ENCODE measurements around the gene OARD1.
A peak's percentile ranks its signal among the peaks of the same experiment; 100 is the strongest.
"Not testable (repeated sequence)": the region's sequence is repeated elsewhere in the genome, so short reads cannot be mapped to it uniquely, and the experiment has no call there.

OARD1 gene, protein sequence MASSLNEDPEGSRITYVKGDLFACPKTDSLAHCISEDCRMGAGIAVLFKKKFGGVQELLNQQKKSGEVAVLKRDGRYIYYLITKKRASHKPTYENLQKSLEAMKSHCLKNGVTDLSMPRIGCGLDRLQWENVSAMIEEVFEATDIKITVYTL

GRCh38 chr6:41071923-41072835 is at the start of gene OARD1:
TSS of gene OARD1 (minus strand) at chr6:41072356. CDS start at chr6:41071634, 722 bp downstream.
- intact Hi-C loops (cut with micrococcal nuclease) = loop anchor here (5.0 kb wide), 2 partner anchors 215 to 245 kb away; partner anchors contain the start of gene TREM1
- Mint-ChIP-seq H3K36me3 (ENCODE audit: low read depth) (peaks cover 59% of the 10 kb centered on the region), H3K27ac (peak within 1 kb of the TSS; percentile 99), H3K27me3 (no peaks in the 10 kb centered on the region), H3K9me3 (no peaks in the 10 kb centered on the region), H3K4me1 (ENCODE audit: low read depth) (peaks cover 37% of the 10 kb centered on the region), H3K4me3 (peak within 1 kb of the TSS; percentile 87)

GRCh38 chr6:41120058-41120457 is 47.9 kb upstream of the OARD1 start:
- Mint-ChIP-seq H3K27ac (no peak overlapping the region), H3K4me3 (no peak overlapping the region), H3K9me3 (no peaks in the 10 kb centered on the region), H3K36me3 (ENCODE audit: low read depth) (no peaks in the 10 kb centered on the region), H3K4me1 (ENCODE audit: low read depth) (no peaks in the 10 kb centered on the region), H3K27me3 (no peaks in the 10 kb centered on the region)
- intact Hi-C loops (cut with micrococcal nuclease) = no loop called here

DNA sequence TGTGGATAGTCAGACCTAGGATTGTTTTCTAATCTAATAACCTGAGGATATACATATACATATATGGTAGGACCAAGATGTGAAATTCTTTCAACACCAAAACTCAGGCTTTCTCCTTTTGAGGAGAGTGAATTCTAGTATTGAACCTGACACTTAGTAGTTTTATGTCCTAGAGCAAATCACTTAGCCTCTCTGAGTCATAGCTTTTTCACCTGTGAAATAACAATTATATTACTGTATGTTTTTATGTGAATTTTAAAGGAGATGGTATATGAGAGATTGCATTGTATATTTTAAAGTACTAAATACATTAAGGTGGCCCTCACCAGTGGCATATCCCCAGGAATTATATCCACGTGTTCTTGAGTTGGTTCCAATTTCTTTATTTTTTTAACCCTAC is 47.4 kb upstream of the OARD1 start:
- Mint-ChIP-seq H3K27me3 (no peaks in the 10 kb centered on the region), H3K36me3 (ENCODE audit: low read depth) (no peaks in the 10 kb centered on the region), H3K9me3 (no peaks in the 10 kb centered on the region), H3K27ac (no peak overlapping the region), H3K4me1 (ENCODE audit: low read depth) (no peaks in the 10 kb centered on the region), H3K4me3 (no peak overlapping the region)
- intact Hi-C loops (cut with micrococcal nuclease) = no loop called here

GRCh38 chr6:41115027-41115426 is 42.9 kb upstream of the OARD1 start:
- intact Hi-C loops (cut with micrococcal nuclease); H3K36me3 Mint-ChIP-seq (ENCODE audit: low read depth); H3K27me3 Mint-ChIP-seq; H3K27ac Mint-ChIP-seq; H3K4me3 Mint-ChIP-seq; H3K9me3 Mint-ChIP-seq; H3K4me1 Mint-ChIP-seq (ENCODE audit: low read depth): not testable (repeated sequence)

DNA sequence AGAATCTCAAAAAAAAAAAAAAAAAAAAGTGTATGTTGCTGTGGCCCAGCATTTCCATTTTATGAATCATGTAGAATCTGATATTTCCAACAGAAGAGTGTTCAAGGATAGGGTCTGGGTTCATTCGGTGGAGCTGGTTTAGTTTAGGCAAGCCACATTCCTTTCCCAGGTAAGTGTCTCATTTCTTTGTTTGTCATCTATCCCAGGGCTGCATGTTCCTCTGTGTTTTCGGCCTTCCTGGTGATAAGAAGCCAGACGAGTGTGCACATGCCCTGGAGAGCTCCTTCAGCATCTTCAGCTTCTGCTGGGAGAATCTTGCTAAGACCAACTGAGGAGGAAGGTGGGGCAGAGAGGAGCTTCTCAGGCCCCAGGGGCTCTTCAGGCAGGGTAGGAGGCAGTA is 38.9 kb upstream of the OARD1 start:
- Mint-ChIP-seq H3K4me3 (no peak overlapping the region), H3K4me1 (ENCODE audit: low read depth) (no peaks in the 10 kb centered on the region), H3K36me3 (ENCODE audit: low read depth) (no peaks in the 10 kb centered on the region), H3K27me3 (no peaks in the 10 kb centered on the region), H3K9me3 (no peaks in the 10 kb centered on the region), H3K27ac (no peak overlapping the region)
- intact Hi-C loops (cut with micrococcal nuclease) = no loop called here

GRCh38 chr6:41103847-41104246 is 31.7 kb upstream of the OARD1 start:
- Mint-ChIP-seq H3K27me3 (no peaks in the 10 kb centered on the region), H3K36me3 (ENCODE audit: low read depth) (peaks cover 24% of the 10 kb centered on the region), H3K9me3 (no peaks in the 10 kb centered on the region), H3K4me1 (ENCODE audit: low read depth) (peaks cover 3% of the 10 kb centered on the region), H3K4me3 (no peak overlapping the region), H3K27ac (no peak overlapping the region)
- intact Hi-C loops (cut with micrococcal nuclease) = no loop called here

- Mint-ChIP-seq H3K36me3 (ENCODE audit: low read depth) (peaks cover 53% of the 10 kb centered on the region), H3K4me1 (ENCODE audit: low read depth) (peaks cover 3% of the 10 kb centered on the region), H3K27ac (peak overlapping the region; percentile 44), H3K4me3 (peak overlapping the region; percentile 64), H3K9me3 (no peaks in the 10 kb centered on the region), H3K27me3 (no peaks in the 10 kb centered on the region)
- intact Hi-C loops (cut with micrococcal nuclease) = no loop called here
These were observed 28.7 kb upstream of the OARD1 start for GRCh38 chr6:41100871-41101287.

DNA sequence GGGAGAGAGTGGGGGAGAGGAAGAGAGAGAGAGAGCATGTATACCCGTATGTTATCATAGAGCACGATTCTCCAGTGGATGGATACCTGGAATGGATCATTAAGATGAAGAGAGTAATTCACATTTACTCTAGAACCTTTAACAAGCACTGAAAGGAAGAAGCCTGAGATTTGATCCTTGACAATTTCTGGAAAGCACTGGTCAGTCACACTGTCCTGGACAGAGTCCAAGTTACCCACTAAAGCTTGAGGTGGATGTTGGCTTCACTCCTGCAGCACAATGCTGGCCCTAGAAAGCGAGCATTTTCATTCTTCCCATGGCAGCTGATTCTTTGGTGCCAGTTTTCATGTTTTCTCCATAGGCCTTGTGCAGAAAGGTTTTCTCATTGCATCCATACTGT is 26.2 kb upstream of the OARD1 start:
- H3K27ac Mint-ChIP-seq = no peak overlapping the region
- no peaks in the 10 kb centered on the region for H3K9me3 Mint-ChIP-seq
- peaks cover 3% of the 10 kb centered on the region for H3K4me1 Mint-ChIP-seq (ENCODE audit: low read depth)
- H3K27me3 Mint-ChIP-seq = no peaks in the 10 kb centered on the region
- peaks cover 79% of the 10 kb centered on the region for H3K36me3 Mint-ChIP-seq (ENCODE audit: low read depth)
- H3K4me3 Mint-ChIP-seq = no peak overlapping the region
- intact Hi-C loops (cut with micrococcal nuclease) = no loop called here

GRCh38 chr6:41097467-41098090 is 25.4 kb upstream of the OARD1 start:
- intact Hi-C loops (cut with micrococcal nuclease) = no loop called here
- Mint-ChIP-seq H3K27me3 (no peaks in the 10 kb centered on the region), H3K36me3 (ENCODE audit: low read depth) (peaks cover 86% of the 10 kb centered on the region)

DNA sequence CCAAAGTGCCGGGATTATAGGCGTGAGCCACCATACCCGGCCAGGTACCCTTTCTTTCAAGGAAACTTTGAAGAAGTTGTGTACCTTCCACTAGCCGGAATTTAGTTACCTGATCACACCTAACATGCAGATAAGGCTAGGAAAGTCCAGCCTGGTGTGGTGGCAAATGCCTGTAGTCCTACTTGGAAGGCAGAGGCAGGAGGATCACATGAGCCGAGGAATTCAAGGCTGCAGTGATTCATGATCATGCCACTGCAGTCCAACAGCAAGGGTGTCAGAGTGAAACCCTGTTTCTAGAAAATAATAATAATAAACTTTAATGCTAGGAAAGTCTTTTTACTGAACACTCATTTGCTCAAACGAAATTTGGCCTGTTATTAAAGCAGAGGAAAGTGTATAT is 21.6 kb upstream of the OARD1 start:
- no peaks in the 10 kb centered on the region for H3K9me3 Mint-ChIP-seq
- intact Hi-C loops (cut with micrococcal nuclease) = loop anchor here (2.0 kb wide), 2 partner anchors 89 to 225 kb away; no protein-coding TSS in a partner anchor
- H3K27me3 Mint-ChIP-seq = no peaks in the 10 kb centered on the region
- no peak overlapping the region for H3K4me3 Mint-ChIP-seq
- no peak overlapping the region for H3K27ac Mint-ChIP-seq
- peaks cover 97% of the 10 kb centered on the region for H3K36me3 Mint-ChIP-seq (ENCODE audit: low read depth)
- H3K4me1 Mint-ChIP-seq (ENCODE audit: low read depth) = no peaks in the 10 kb centered on the region

More at GRCh38 chr6:41097467-41098090, 25.4 kb upstream of the OARD1 start:
- Mint-ChIP-seq H3K4me3 (no peak overlapping the region), H3K27ac (no peak overlapping the region), H3K4me1 (ENCODE audit: low read depth) (peaks cover 3% of the 10 kb centered on the region), H3K9me3 (no peaks in the 10 kb centered on the region)

GRCh38 chr6:41092421-41093140 is 20.4 kb upstream of the OARD1 start:
- Mint-ChIP-seq H3K36me3 (ENCODE audit: low read depth) (peaks cover 90% of the 10 kb centered on the region), H3K9me3 (no peaks in the 10 kb centered on the region)

GRCh38 chr6:41090841-41091761 is 18.9 kb upstream of the OARD1 start:
- Mint-ChIP-seq H3K36me3 (ENCODE audit: low read depth) (peaks cover 81% of the 10 kb centered on the region), H3K4me3 (no peak overlapping the region), H3K27me3 (no peaks in the 10 kb centered on the region), H3K4me1 (ENCODE audit: low read depth) (no peaks in the 10 kb centered on the region), H3K9me3 (no peaks in the 10 kb centered on the region), H3K27ac (no peak overlapping the region)
- intact Hi-C loops (cut with micrococcal nuclease) = no loop called here

More at GRCh38 chr6:41092421-41093140, 20.4 kb upstream of the OARD1 start:
- H3K27me3 Mint-ChIP-seq = no peaks in the 10 kb centered on the region
- no peak overlapping the region for H3K4me3 Mint-ChIP-seq
- intact Hi-C loops (cut with micrococcal nuclease) = loop anchor here (2.0 kb wide), 2 partner anchors 90 to 226 kb away; no protein-coding TSS in a partner anchor
- H3K4me1 Mint-ChIP-seq (ENCODE audit: low read depth) = no peaks in the 10 kb centered on the region
- no peak overlapping the region for H3K27ac Mint-ChIP-seq

DNA sequence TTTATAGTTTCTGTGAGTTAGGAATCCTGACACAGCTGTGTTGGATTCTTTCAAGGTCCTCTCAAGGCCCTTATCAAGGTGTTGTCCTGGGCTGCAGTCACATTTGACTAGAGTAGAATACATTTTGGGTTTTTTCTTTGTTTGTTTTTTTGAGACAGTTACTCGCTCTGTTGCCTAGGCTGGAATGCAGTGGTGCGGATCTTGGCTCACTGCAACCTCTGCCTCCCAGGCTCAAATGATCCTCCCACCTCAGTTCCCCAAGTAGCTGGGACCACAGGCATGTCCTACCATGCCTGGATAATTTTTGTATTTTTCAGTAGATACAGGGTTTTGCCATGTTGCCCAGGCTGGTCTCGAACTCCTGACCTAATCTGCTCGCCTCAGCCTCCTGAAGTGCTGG is 16.3 kb upstream of the OARD1 start:
- H3K9me3 Mint-ChIP-seq = no peaks in the 10 kb centered on the region
- no peak overlapping the region for H3K27ac Mint-ChIP-seq
- peaks cover 81% of the 10 kb centered on the region for H3K36me3 Mint-ChIP-seq (ENCODE audit: low read depth)
- H3K4me3 Mint-ChIP-seq = no peak overlapping the region
- no peaks in the 10 kb centered on the region for H3K4me1 Mint-ChIP-seq (ENCODE audit: low read depth)
- intact Hi-C loops (cut with micrococcal nuclease) = no loop called here
- H3K27me3 Mint-ChIP-seq = no peaks in the 10 kb centered on the region
